AG04450 (cell line): Measurements from ENCODE around the gene SGMS1. TPM values are rescaled to one million over a fixed set of nuclear protein-coding genes. Genes with fewer than 3 reads are reported as not detected.

Source experiments
- CTCF ChIA-PET: fragments of 300-600, 350-600 bp; formaldehyde crosslinking; extraction: SDS; loops from one replicate; lab custom pipeline; 2022; ENCODE audit warnings: antibody characterized with exemption, inconsistent platforms; lab: Charles Lee
- POLR2A ChIA-PET: fragments of 350-600 bp; formaldehyde crosslinking; extraction: SDS; loops from one replicate; lab custom pipeline; 2021; ENCODE audit warnings: antibody characterized with exemption, inconsistent platforms; lab: Yijun Ruan, JAX
- DNase-seq: peaks from one replicate; pipeline ENCODE4 v3.0.0-alpha.2; 2011; ENCODE audit warnings: low read depth, low spot score
- H3K27ac ChIP-seq: one replicate; pipeline ENCODE4 v1.5.1; 2012; ENCODE audit warnings: low read depth, low read length, control low read depth
- H3K27me3 ChIP-seq: one replicate; pipeline ENCODE4 v1.6.0; 2012; ENCODE audit warnings: low read length; ENCODE audit not compliant: control insufficient read depth, insufficient read depth
- H3K4me3 ChIP-seq: 2 replicates; pipeline ENCODE4 v1.5.1; 2011; ENCODE audit warnings: mild to moderate bottlenecking, low read depth, low read length, control low read depth
- H3K9me3 ChIP-seq: 2 replicates; pipeline ENCODE4 v1.5.1; 2012; ENCODE audit warnings: low read length; ENCODE audit not compliant: control insufficient read depth, insufficient read depth
- CTCF ChIP-seq: IDR thresholded peaks from 2 replicates; pipeline ENCODE4 v1.5.1; 2011; ENCODE audit warnings: low read depth, low read length, control low read depth, inconsistent platforms
- polyA plus RNA-seq: library from polyadenylated mRNA; depleted of rRNA; stranded (reverse); fragments of >200 nt; gene quantifications from 2 replicates; pipeline ENCODE4 v1.2.3, GENCODE V29; 2011

SGMS1 gene
- polyA plus RNA-seq, 1 experiment, result 17.7 TPM

- CTCF ChIA-PET, result interaction anchor here (1.0 to 1.2 kb wide), 2 partner anchors 16 to 17 kb away, joined by 3 to 4 read pairs; no protein-coding TSS in a partner anchor
- no peak for DNase-seq
- Histone ChIP-seq H3K27ac (no peak overlapping the region), H3K9me3 (peaks cover 12% of the 10 kb centered on the region), H3K27me3 (no peaks in the 10 kb centered on the region), H3K4me3 (no peak overlapping the region)
- POLR2A ChIA-PET, result no interaction called here
- no peak for TF ChIP-seq CTCF
These were observed 272.1 kb downstream of the SGMS1 start for GRCh38 chr10:50351483-50352146.

- POLR2A ChIA-PET, result no interaction called here
- H3K9me3 ChIP-seq, result peaks cover 6% of the 10 kb centered on the region
- no peak overlapping the region for H3K27ac ChIP-seq
- no peak overlapping the region for H3K4me3 ChIP-seq
- no peaks in the 10 kb centered on the region for H3K27me3 ChIP-seq
- TF ChIP-seq CTCF, result no peak
- no peak for DNase-seq
- CTCF ChIA-PET, result no interaction called here
These were observed 273.4 kb downstream of the SGMS1 start for GRCh38 chr10:50350366-50350765.

DNA sequence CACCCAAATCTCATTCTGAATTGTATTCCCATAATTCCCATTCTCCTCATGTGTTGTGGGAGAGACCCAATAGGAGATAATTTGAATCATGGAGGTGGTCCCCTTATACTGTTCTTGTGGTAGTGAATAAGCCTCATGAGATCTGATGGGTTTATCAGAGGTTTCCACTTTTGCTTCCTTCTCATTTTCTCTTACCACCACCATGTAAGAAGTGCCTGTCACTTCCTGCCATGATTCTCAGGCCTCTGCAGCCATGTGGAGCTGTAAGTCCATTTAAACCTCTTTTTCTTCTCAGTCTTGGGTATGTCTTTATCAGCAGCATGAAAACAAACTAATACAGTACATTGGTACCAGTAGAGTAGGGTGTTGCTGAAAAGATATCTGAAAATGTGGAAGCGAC lies 274.2 kb downstream of the SGMS1 start:
- no peak for DNase-seq
- Histone ChIP-seq H3K27ac (no peak overlapping the region), H3K9me3 (peaks cover 3% of the 10 kb centered on the region; the same call in 1 of the 2 replicates), H3K4me3 (no peak overlapping the region), H3K27me3 (no peaks in the 10 kb centered on the region)
- CTCF ChIA-PET, result interaction anchor here (1.2 kb wide), 1 partner anchor 18 kb away, joined by 5 read pairs; no protein-coding TSS in a partner anchor
- no peak for TF ChIP-seq CTCF
- POLR2A ChIA-PET, result no interaction called here

DNA sequence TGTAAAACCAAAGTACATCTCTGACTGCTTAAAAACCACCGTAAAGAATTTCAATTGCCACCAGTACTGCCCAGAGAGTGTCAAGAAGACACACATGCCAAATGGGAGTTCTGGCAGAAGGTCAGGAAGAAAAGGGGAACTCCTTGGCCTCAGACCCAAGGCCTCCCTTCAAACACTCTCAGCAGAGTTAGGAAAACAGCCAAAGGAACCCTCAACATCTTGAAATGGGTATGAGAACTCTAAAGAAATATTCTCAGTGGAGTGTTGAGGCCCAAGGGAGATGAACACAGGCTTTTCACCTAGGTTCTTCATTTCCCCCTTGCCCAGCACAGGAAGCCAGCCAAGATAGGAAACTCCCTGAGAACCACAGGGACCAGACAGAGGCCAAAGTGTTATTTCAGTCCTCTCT lies 276.4 kb downstream of the SGMS1 start:
- CTCF ChIA-PET, result no interaction called here
- no peak for DNase-seq
- TF ChIP-seq CTCF, result no peak

DNA sequence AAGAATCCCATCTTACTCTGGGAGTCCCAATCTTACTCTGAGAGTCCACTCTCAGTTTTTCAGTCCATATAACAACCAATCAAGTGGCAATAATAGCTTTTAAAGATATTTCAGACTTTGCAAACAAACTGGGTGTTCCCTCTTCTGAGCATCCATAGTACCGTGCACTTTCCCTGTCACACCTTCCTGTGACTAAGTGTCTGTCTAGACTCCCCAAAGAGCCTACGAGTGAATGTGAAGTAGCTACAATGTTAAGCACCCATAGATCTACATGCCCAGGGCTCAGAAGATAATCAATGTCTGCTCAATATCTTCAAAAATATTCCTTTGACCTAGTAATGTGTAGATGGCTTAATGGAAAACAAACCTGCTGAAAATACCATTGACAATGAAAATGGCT lies 276.8 kb downstream of the SGMS1 start:
- H3K9me3 ChIP-seq, result peaks cover 3% of the 10 kb centered on the region; the same call in 1 of the 2 replicates
- ChIA-PET CTCF (interaction anchor here (0.6 kb wide), 1 partner anchor 10 kb away, joined by 3 read pairs; no protein-coding TSS in a partner anchor), POLR2A (no interaction called here)
- no peaks in the 10 kb centered on the region for H3K27me3 ChIP-seq
- no peak overlapping the region for H3K27ac ChIP-seq
- no peak overlapping the region for H3K4me3 ChIP-seq
- no peak for DNase-seq
- no peak for TF ChIP-seq CTCF

More for the DNA sequence above, 276.4 kb downstream of the SGMS1 start:
- no peaks in the 10 kb centered on the region for H3K27me3 ChIP-seq
- peaks cover 3% of the 10 kb centered on the region; the same call in 1 of the 2 replicates for H3K9me3 ChIP-seq
- H3K27ac ChIP-seq, result no peak overlapping the region
- POLR2A ChIA-PET, result no interaction called here
- no peak overlapping the region for H3K4me3 ChIP-seq
